Stomach (tissue), 9 donors: ENCODE measurements around the gene GADD45G. TPM values are rescaled to one million over a fixed set of nuclear protein-coding genes. Genes with fewer than 3 reads are reported as not detected.

Source experiments
- DNase-seq, 2 donors: peaks; one replicate each; pipeline versions ENCODE4 v3.0.0 to v3.0.0-alpha.2; 2013 to 2019
- H3K27ac ChIP-seq, 5 donors: fragments of 200-600 bp in 4 of 5; sonication (generic) in 4 of 5; one replicate each; pipeline ENCODE4 v1.5.1; 2013 to 2019; ENCODE audit warnings: mild to moderate bottlenecking in 1 of 5, moderate library complexity in 1 of 5
- H3K27me3 ChIP-seq, 3 donors: fragments of 200-600 bp; sonication (generic); one replicate each; pipeline ENCODE4 v1.5.1; 2017 to 2019; ENCODE audit warnings: mixed run types in 1 of 3
- H3K36me3 ChIP-seq, 4 donors: fragments of 200-600 bp; sonication (generic); 1 replicate in 3 of 4; 2 replicates in 1 of 4; pipeline ENCODE4 v1.5.1; 2016 to 2019
- H3K4me1 ChIP-seq, 4 donors: fragments of 200-600 bp; sonication (generic); one replicate each; pipeline ENCODE4 v1.5.1; 2016 to 2019
- H3K4me3 ChIP-seq, 4 donors: fragments of 200-600 bp; sonication (generic) in 3 of 4; one replicate each; pipeline ENCODE4 v1.5.1; 2016 to 2019; ENCODE audit warnings: mild to moderate bottlenecking in 1 of 4
- H3K9me3 ChIP-seq, 4 donors: fragments of 200-600 bp; sonication (generic); one replicate each; pipeline ENCODE4 v1.5.1; 2016 to 2019
- EP300 ChIP-seq: sonication (generic); formaldehyde crosslinking; IDR thresholded peaks from one replicate; pipeline ENCODE4 v1.6.1; 2017; ENCODE audit warnings: antibody characterized with exemption
- POLR2A ChIP-seq, 4 donors: fragments of 450-650 bp; IDR thresholded peaks; one replicate each; pipeline ENCODE4 v1.6.1; 2016; ENCODE audit warnings: antibody characterized with exemption in 4 of 4, control low read depth in 2 of 4, mild to moderate bottlenecking in 1 of 4, moderate library complexity in 1 of 4
- POLR2AphosphoS5 ChIP-seq, 3 donors: sonication (generic); formaldehyde crosslinking; IDR thresholded peaks; one replicate each; pipeline ENCODE4 v1.6.1; 2016; ENCODE audit warnings: antibody characterized with exemption in 3 of 3
- WGBS, 5 donors: extraction: QIAGEN DNeasy Blood & Tissue Kit in 3 of 5; methylation state at CpG; one replicate each; pipeline versions ENCODE4 v1.1.5 to v1.1.7; 2013 to 2018; 5-methylcytosine and 5-hydroxymethylcytosine counted together
- intact Hi-C: fragments of 100-400 bp; cut with DNase I; formaldehyde crosslinking; loops from one replicate; pipeline ENCODE4 v1.15.1; 2023; ENCODE audit warnings: low total_unique reads
- polyA plus RNA-seq, 3 donors: library from polyadenylated mRNA; stranded (reverse); fragments of 200-250 nt; gene quantifications; one replicate each; pipeline ENCODE4 v1.2.3, GENCODE V29; 2013
- total RNA-seq, 5 donors: library from RNA; depleted of rRNA; stranded (reverse); fragments of >200 nt; gene quantifications; one replicate each; pipeline versions ENCODE4 v1.1.0 to v1.2.3, GENCODE V29; 2014 to 2016
- TF ChIP-seq, protein P1 (sequence below), 7 experiments: fragments of 450-650 bp in 4 of 7; fragments of 200-600 bp in 3 of 7; sonication (generic) in 3 of 7; IDR thresholded peaks; one replicate each; pipeline ENCODE4 v1.5.1; 2016 to 2019; ENCODE audit warnings: antibody characterized with exemption in 7 of 7, control low read depth in 2 of 7, mild to moderate bottlenecking in 1 of 7
- donor health status: healthy with polysubstance abuse.
- donor health status: Bipolar disorder and iron deficiency.
- donor health status: healthy.

Gene GADD45G
- total and polyA plus RNA-seq, 8 donors: 6.8 to 121 (median 95.9) TPM

DNA sequence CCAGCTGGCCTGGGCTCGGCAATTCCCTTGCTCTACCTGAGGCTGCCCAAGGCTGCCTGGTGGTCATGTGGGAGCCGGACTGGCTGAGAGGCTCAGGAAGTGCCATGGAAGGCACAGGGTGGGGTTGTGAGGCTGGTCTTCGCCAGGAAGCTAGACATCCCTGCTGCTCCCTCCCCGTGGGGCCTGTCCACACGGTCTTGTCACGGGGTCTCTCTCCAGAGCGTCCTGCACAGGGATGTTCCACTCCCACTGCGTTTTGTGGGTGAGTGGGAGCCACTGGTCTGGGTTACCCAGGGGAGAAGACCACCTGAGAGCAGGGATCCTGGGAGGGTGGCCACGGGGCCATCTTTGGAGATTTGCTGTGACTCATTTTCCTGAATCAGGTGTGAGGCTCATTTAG is 11.6 kb downstream of the GADD45G start:
- 91 to 94% (median 93%) methylated on average over 6 to 9 of the region's 9 CpGs for WGBS, 5 donors
- peaks cover 12 to 39% (median 22%) of the 10 kb centered on the region in 4 donors for H3K4me1 ChIP-seq
- TF ChIP-seq, protein P1, sequence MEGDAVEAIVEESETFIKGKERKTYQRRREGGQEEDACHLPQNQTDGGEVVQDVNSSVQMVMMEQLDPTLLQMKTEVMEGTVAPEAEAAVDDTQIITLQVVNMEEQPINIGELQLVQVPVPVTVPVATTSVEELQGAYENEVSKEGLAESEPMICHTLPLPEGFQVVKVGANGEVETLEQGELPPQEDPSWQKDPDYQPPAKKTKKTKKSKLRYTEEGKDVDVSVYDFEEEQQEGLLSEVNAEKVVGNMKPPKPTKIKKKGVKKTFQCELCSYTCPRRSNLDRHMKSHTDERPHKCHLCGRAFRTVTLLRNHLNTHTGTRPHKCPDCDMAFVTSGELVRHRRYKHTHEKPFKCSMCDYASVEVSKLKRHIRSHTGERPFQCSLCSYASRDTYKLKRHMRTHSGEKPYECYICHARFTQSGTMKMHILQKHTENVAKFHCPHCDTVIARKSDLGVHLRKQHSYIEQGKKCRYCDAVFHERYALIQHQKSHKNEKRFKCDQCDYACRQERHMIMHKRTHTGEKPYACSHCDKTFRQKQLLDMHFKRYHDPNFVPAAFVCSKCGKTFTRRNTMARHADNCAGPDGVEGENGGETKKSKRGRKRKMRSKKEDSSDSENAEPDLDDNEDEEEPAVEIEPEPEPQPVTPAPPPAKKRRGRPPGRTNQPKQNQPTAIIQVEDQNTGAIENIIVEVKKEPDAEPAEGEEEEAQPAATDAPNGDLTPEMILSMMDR (IDR thresholded peaks at IDR 0.05): no peak
- no peak for TF ChIP-seq POLR2AphosphoS5 (IDR thresholded peaks at IDR 0.05)
- no peak for TF ChIP-seq EP300
- TF ChIP-seq POLR2A (IDR thresholded peaks at IDR 0.05): no peak
- H3K27me3 ChIP-seq: no peaks in the 10 kb centered on the region
- intact Hi-C loops: no loop called here
- DNase-seq: no peak
- no peak overlapping the region for H3K4me3 ChIP-seq
- no peaks in the 10 kb centered on the region for H3K9me3 ChIP-seq
- no peak overlapping the region for H3K27ac ChIP-seq
- no peaks in the 10 kb centered on the region for H3K36me3 ChIP-seq

DNA sequence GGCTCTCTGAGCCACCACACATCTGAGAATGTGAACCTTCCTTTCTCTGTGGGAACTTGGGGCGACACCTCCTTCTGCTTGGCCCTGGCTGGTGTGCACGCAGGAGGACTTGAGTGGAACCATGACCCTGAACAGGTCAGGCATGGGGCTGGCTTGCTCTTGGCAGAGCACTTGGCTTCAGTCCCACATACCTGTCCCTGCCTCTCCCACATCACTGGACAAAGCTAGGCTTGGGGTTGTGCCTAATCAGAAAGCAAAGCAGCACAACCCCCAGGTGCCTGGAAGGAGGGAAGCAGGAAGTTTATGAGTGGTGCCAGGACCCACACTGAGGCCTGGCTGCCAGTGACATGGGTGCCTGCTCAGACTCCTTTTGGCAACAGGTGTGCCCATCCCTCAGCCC is 13.2 kb downstream of the GADD45G start:
- TF ChIP-seq, protein P1 (IDR thresholded peaks at IDR 0.05): no peak
- TF ChIP-seq POLR2AphosphoS5 (IDR thresholded peaks at IDR 0.05): peak in 2 of 3 donors; percentile 62 to 79
- no peak for TF ChIP-seq POLR2A (IDR thresholded peaks at IDR 0.05)
- Histone ChIP-seq H3K27ac (peak overlapping the region; percentile 22 to 74 (median 44)), H3K4me1 (peaks cover 25 to 54% (median 36%) of the 10 kb centered on the region in 4 donors), H3K4me3 (no peak overlapping the region), H3K27me3 (no peaks in the 10 kb centered on the region), H3K36me3 (no peaks in the 10 kb centered on the region), H3K9me3 (no peaks in the 10 kb centered on the region)
- WGBS, 5 donors: 38 to 59% (median 50%) methylated on average over 2 of the region's 2 CpGs
- intact Hi-C loops: no loop called here
- DNase-seq: peak; percentile 39 to 85

DNA sequence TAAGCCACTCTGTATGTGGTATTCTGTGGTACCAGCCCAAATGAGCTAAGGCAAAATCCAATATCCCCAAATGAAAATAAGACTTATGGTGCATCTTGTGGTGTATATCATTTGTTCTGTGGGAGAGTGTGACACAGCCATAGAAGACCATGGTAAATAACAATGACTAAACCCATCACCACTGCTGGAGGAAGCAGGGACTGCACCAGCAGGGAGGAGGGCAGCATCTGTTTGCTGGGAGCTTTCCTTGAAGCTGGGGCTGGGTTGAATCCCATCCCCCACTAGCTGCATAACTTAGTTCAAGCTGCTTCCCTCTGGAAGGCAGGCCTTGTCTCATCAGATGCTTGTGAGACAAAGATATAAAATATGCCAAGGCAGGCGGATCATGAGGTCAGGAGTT is 14.2 kb downstream of the GADD45G start:
- Histone ChIP-seq H3K4me3 (no peak overlapping the region), H3K9me3 (no peaks in the 10 kb centered on the region), H3K4me1 (peaks cover 36 to 65% (median 46%) of the 10 kb centered on the region in 4 donors), H3K36me3 (no peaks in the 10 kb centered on the region), H3K27ac (peak overlapping the region in 1 of 5 donors; percentile 10), H3K27me3 (no peaks in the 10 kb centered on the region)
- intact Hi-C loops: no loop called here
- TF ChIP-seq EP300: no peak
- no peak for DNase-seq
- 92 to 100% (median 96%) methylated on average over 1 of the region's 1 CpG for WGBS, 5 donors

DNA sequence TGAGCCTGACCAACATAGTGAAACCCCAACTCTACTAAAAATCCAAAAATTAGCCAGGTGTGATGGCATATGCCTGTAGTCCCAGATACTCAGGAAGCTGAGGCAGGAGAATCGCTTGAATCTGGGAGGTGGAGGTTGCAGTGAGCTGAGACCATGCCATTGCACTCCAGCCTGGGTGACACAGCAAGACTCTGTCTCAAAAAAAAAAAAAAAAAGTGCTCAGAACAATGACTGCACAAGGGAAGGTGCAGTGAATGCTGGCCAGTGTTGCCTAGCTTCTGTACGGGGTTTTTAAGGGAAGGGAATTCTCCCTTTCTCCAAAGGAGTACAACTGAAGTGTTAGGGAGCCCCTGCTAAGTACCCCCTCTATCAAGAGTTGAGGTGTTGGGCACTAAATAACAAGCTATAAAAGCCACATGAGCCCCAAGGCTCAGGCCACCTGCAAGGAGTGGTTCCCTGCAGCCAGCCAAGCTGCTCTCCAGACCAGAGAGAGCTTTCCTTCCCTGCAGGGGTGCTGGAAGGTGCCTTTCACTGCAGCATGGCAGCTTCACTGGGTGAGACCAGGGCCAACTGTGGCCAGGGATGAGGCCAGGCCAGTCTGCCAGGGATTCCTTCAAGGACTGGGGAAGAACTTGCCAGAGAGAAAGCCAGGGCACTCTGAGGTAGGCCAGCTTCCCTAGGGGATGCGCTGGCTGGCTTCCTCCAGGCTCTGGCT is 14.8 kb downstream of the GADD45G start:
- intact Hi-C loops: no loop called here
- DNase-seq: no peak
- 80 to 100% (median 88%) methylated on average over 2 to 3 of the region's 3 CpGs for WGBS, 5 donors
- Histone ChIP-seq H3K27ac (peak overlapping the region in 1 of 5 donors; percentile 82), H3K36me3 (no peaks in the 10 kb centered on the region), H3K27me3 (no peaks in the 10 kb centered on the region), H3K9me3 (no peaks in the 10 kb centered on the region), H3K4me1 (peaks cover 41 to 70% (median 52%) of the 10 kb centered on the region in 4 donors), H3K4me3 (no peak overlapping the region)
- TF ChIP-seq, protein P1 (IDR thresholded peaks at IDR 0.05): no peak
- no peak for TF ChIP-seq POLR2AphosphoS5 (IDR thresholded peaks at IDR 0.05)
- no peak for TF ChIP-seq EP300
- TF ChIP-seq POLR2A (IDR thresholded peaks at IDR 0.05): no peak

DNA sequence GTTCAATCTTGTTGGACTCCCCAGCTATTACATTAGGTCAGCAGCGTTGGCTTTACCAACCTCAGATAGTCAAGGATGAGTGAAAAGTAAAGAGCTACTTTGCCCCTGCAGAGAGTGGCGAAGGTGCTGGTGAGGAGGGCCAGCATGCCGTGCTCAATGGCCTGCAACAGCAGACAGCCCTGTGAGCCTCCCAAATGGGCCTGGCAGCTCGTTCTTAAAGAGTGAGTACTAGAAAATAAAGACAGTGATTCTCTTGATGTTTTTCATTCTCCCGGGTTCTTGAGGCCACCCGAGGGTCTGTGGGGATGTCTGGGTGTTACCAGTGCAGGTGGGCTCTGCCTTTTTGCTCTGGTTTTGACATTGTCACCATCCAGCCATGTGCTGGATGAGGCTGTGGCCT is 16.2 kb downstream of the GADD45G start:
- intact Hi-C loops: no loop called here

More for the DNA sequence above, 16.2 kb downstream of the GADD45G start:
- Histone ChIP-seq H3K4me3 (no peak overlapping the region), H3K27me3 (no peaks in the 10 kb centered on the region), H3K9me3 (no peaks in the 10 kb centered on the region), H3K4me1 (peaks cover 46 to 85% (median 62%) of the 10 kb centered on the region in 4 donors), H3K36me3 (no peaks in the 10 kb centered on the region), H3K27ac (peak overlapping the region in 4 of 5 donors; percentile 11 to 82 (median 34))
- no peak for DNase-seq
- no peak for TF ChIP-seq POLR2AphosphoS5 (IDR thresholded peaks at IDR 0.05)
- TF ChIP-seq EP300: no peak
- no peak for TF ChIP-seq POLR2A (IDR thresholded peaks at IDR 0.05)
- TF ChIP-seq, protein P1 (IDR thresholded peaks at IDR 0.05): no peak
- 85 to 94% (median 90%) methylated on average over 6 of the region's 6 CpGs for WGBS, 5 donors
